WTC11 (cell line): ENCODE data around the gene DHRS2.
"Not testable (repeated sequence)": the region's sequence is repeated elsewhere in the genome, so short reads cannot be mapped to it uniquely, and the experiment has no call there.

ENCODE experiments used
- AFF4 ChIP-seq: sonication (generic); formaldehyde crosslinking; IDR thresholded peaks from 2 replicates; pipeline ENCODE4 v1.8.1; 2023; ENCODE audit warnings: mild to moderate bottlenecking, missing genetic modification reagents, borderline replicate concordance
- CREB1 ChIP-seq: sonication (generic); formaldehyde crosslinking; IDR thresholded peaks from 2 replicates; pipeline ENCODE4 v1.8.0; 2023; ENCODE audit warnings: mild to moderate bottlenecking, missing genetic modification reagents
- CTCF ChIP-seq: fragments of 200-600 bp; IDR thresholded peaks from 2 replicates; pipeline ENCODE4 v1.8.0; 2022; ENCODE audit warnings: antibody characterized with exemption
- E2F1 ChIP-seq: sonication (generic); formaldehyde crosslinking; IDR thresholded peaks from 2 replicates; pipeline ENCODE4 v1.8.0; 2022; ENCODE audit warnings: mild to moderate bottlenecking, missing genetic modification reagents
- ELF4 ChIP-seq: sonication (generic); formaldehyde crosslinking; IDR thresholded peaks from 2 replicates; pipeline ENCODE4 v1.8.1; 2022; ENCODE audit warnings: low read depth, mild to moderate bottlenecking, moderate library complexity, missing genetic modification reagents
- TCF7 ChIP-seq: sonication (generic); formaldehyde crosslinking; IDR thresholded peaks from 2 replicates; pipeline ENCODE4 v1.8.0; 2022; ENCODE audit warnings: mild to moderate bottlenecking, low read depth, missing genetic modification reagents, moderate library complexity
- ZNF263 ChIP-seq: sonication (generic); formaldehyde crosslinking; IDR thresholded peaks from 2 replicates; pipeline ENCODE4 v1.8.1; 2022; ENCODE audit warnings: low read depth, mild to moderate bottlenecking, moderate library complexity, missing genetic modification reagents
- TF ChIP-seq, protein P1 (sequence below): sonication (generic); formaldehyde crosslinking; IDR thresholded peaks from 2 replicates; pipeline ENCODE4 v1.8.1; 2022; ENCODE audit warnings: missing genetic modification reagents, borderline replicate concordance
- TF ChIP-seq, protein P2 (sequence below): sonication (generic); formaldehyde crosslinking; IDR thresholded peaks from 2 replicates; pipeline ENCODE4 v1.8.0; 2022; ENCODE audit warnings: missing genetic modification reagents
- TF ChIP-seq, protein P3 (sequence below): sonication (generic); formaldehyde crosslinking; IDR thresholded peaks from 2 replicates; pipeline ENCODE4 v1.8.0; 2023; ENCODE audit warnings: mild to moderate bottlenecking, missing genetic modification reagents

- TF ChIP-seq ELF4 (CRISPR knock-in tag); TCF7 (CRISPR knock-in tag); E2F1 (CRISPR knock-in tag); CTCF; AFF4 (CRISPR knock-in tag); ZNF263; CREB1 (CRISPR knock-in tag): not testable (repeated sequence)
- TF ChIP-seq, protein P1, sequence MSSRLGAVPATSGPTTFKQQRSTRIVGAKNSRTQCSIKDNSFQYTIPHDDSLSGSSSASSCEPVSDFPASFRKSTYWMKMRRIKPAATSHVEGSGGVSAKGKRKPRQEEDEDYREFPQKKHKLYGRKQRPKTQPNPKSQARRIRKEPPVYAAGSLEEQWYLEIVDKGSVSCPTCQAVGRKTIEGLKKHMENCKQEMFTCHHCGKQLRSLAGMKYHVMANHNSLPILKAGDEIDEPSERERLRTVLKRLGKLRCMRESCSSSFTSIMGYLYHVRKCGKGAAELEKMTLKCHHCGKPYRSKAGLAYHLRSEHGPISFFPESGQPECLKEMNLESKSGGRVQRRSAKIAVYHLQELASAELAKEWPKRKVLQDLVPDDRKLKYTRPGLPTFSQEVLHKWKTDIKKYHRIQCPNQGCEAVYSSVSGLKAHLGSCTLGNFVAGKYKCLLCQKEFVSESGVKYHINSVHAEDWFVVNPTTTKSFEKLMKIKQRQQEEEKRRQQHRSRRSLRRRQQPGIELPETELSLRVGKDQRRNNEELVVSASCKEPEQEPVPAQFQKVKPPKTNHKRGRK = not testable (repeated sequence)
- TF ChIP-seq, protein P2, sequence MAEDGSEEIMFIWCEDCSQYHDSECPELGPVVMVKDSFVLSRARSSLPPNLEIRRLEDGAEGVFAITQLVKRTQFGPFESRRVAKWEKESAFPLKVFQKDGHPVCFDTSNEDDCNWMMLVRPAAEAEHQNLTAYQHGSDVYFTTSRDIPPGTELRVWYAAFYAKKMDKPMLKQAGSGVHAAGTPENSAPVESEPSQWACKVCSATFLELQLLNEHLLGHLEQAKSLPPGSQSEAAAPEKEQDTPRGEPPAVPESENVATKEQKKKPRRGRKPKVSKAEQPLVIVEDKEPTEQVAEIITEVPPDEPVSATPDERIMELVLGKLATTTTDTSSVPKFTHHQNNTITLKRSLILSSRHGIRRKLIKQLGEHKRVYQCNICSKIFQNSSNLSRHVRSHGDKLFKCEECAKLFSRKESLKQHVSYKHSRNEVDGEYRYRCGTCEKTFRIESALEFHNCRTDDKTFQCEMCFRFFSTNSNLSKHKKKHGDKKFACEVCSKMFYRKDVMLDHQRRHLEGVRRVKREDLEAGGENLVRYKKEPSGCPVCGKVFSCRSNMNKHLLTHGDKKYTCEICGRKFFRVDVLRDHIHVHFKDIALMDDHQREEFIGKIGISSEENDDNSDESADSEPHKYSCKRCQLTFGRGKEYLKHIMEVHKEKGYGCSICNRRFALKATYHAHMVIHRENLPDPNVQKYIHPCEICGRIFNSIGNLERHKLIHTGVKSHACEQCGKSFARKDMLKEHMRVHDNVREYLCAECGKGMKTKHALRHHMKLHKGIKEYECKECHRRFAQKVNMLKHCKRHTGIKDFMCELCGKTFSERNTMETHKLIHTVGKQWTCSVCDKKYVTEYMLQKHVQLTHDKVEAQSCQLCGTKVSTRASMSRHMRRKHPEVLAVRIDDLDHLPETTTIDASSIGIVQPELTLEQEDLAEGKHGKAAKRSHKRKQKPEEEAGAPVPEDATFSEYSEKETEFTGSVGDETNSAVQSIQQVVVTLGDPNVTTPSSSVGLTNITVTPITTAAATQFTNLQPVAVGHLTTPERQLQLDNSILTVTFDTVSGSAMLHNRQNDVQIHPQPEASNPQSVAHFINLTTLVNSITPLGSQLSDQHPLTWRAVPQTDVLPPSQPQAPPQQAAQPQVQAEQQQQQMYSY = not testable (repeated sequence)
- TF ChIP-seq, protein P3, sequence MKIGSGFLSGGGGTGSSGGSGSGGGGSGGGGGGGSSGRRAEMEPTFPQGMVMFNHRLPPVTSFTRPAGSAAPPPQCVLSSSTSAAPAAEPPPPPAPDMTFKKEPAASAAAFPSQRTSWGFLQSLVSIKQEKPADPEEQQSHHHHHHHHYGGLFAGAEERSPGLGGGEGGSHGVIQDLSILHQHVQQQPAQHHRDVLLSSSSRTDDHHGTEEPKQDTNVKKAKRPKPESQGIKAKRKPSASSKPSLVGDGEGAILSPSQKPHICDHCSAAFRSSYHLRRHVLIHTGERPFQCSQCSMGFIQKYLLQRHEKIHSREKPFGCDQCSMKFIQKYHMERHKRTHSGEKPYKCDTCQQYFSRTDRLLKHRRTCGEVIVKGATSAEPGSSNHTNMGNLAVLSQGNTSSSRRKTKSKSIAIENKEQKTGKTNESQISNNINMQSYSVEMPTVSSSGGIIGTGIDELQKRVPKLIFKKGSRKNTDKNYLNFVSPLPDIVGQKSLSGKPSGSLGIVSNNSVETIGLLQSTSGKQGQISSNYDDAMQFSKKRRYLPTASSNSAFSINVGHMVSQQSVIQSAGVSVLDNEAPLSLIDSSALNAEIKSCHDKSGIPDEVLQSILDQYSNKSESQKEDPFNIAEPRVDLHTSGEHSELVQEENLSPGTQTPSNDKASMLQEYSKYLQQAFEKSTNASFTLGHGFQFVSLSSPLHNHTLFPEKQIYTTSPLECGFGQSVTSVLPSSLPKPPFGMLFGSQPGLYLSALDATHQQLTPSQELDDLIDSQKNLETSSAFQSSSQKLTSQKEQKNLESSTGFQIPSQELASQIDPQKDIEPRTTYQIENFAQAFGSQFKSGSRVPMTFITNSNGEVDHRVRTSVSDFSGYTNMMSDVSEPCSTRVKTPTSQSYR (CRISPR knock-in tag) = not testable (repeated sequence)
These were observed 26.6 kb upstream of the DHRS2 start for GRCh38 chr14:23609411-23610089.
